Measurements from ENCODE around the gene MBOAT1. TPM values are rescaled to one million over a fixed set of nuclear protein-coding genes. Genes with fewer than 3 reads are reported as not detected.

Gene MBOAT1
- polyA plus RNA-seq, 1 donor (not counting 4 experiments of a cell fraction or from before 2014, with no cell fraction given): 4.9 TPM

DNA sequence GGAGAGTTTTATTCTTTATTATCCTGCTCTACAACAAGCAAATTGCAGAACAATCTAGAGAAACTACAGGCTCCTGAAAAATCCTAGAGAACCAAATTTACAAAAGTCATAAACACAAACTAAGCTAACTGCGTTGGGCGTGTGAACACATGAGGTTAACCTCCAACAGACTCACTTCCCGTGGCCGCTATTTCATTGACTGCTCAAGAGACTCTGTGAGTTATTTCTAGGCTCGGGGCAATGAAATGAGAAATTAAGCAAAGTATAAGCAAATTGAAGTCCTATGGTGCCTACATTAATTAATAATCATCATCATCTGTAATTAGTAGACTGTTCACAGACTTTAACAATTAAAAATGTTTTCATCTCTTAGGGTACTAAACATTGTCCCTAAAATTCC is 100.0 kb downstream of the MBOAT1 start:
- H3K27me3 ChIP-seq (ENCODE audit: control insufficient read depth, extremely low read depth, insufficient read depth, low read length): no peaks in the 10 kb centered on the region
- H3K79me2 ChIP-seq (ENCODE audit: control insufficient read depth, insufficient read depth, low read length): no peaks in the 10 kb centered on the region
- H2AFZ ChIP-seq (ENCODE audit: control insufficient read depth, low read length): no peak overlapping the region
- no peak for TF ChIP-seq EZH2 (IDR thresholded peaks at IDR 0.05; ENCODE audit: low read length)
- TF ChIP-seq CTCF (optimal IDR thresholded peaks at IDR 0.05 in 1 of 3, IDR thresholded peaks at IDR 0.05 in 1 of 3, conservative IDR thresholded peaks at IDR 0.05 in 1 of 3; ENCODE audit: extremely low read depth in 1 of 3, insufficient read depth in 2 of 3, low read length in 3 of 3): no peak
- dilution Hi-C loops (cut with MboI; ENCODE audit: extremely low pct_ligation_motif_present, low sequenced_read_pairs): no loop called here
- H3K4me3 ChIP-seq (ENCODE audit: control insufficient read depth in 2 of 3, extremely low read depth in 1 of 3, insufficient read depth in 2 of 3, low read depth in 1 of 3, low read length in 3 of 3): no peak overlapping the region
- no peak overlapping the region for H3K4me2 ChIP-seq (ENCODE audit: control insufficient read depth, extremely low read depth, insufficient read depth, low read depth, low read length)
- peaks cover 1% of the 10 kb centered on the region for H3K4me1 ChIP-seq (ENCODE audit: control insufficient read depth, extremely low read depth, insufficient read depth, low read length)
- FAIRE-seq: no peak
- H4K20me1 ChIP-seq (ENCODE audit: control insufficient read depth, extremely low read depth, insufficient read depth, low read length): no peaks in the 10 kb centered on the region
- H3K9me1 ChIP-seq (ENCODE audit: control insufficient read depth, extremely low read depth, insufficient read depth, low read length): no peaks in the 10 kb centered on the region
- peaks cover 0 to 5% of the 10 kb centered on the region in 2 experiments for H3K36me3 ChIP-seq (ENCODE audit: control insufficient read depth in 2 of 2, extremely low read depth in 1 of 2, insufficient read depth in 2 of 2, low read length in 2 of 2)
- no peaks in the 10 kb centered on the region for H3K9me3 ChIP-seq (ENCODE audit: control insufficient read depth, low read depth, low read length)
- no peak for DNase-seq (ENCODE audit: low read depth, low spot score)
- H3K27ac ChIP-seq (ENCODE audit: control insufficient read depth, insufficient read depth, low read length): no peak overlapping the region
- H3K9ac ChIP-seq (ENCODE audit: control insufficient read depth, extremely low read depth, insufficient read depth, low read length): no peak overlapping the region

DNA sequence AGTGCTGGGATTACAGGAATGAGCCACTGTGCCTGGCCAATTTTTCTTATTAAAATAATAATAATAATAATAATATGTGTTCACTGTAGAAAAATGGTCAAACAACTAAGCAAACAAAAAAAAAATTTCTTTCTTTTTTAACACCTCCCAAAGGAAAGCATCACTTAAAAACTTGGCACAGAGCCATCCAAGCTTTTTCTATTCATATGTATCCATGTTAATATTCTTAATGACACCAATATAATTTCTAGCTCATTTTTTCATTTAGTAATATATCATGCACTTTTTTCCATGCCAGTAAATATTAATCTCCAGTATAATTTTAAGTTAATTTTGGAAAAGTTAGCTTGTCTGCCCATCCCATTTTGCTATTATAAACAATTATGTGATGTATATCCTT is 101.8 kb downstream of the MBOAT1 start:
- FAIRE-seq: no peak

More for the DNA sequence above, 101.8 kb downstream of the MBOAT1 start:
- H3K4me1 ChIP-seq (ENCODE audit: control insufficient read depth, extremely low read depth, insufficient read depth, low read length): no peaks in the 10 kb centered on the region
- no peaks in the 10 kb centered on the region for H3K79me2 ChIP-seq (ENCODE audit: control insufficient read depth, insufficient read depth, low read length)
- H3K9me1 ChIP-seq (ENCODE audit: control insufficient read depth, extremely low read depth, insufficient read depth, low read length): no peaks in the 10 kb centered on the region
- H3K27me3 ChIP-seq (ENCODE audit: control insufficient read depth, extremely low read depth, insufficient read depth, low read length): no peaks in the 10 kb centered on the region
- H3K9ac ChIP-seq (ENCODE audit: control insufficient read depth, extremely low read depth, insufficient read depth, low read length): no peak overlapping the region
- TF ChIP-seq CTCF (optimal IDR thresholded peaks at IDR 0.05 in 1 of 3, IDR thresholded peaks at IDR 0.05 in 1 of 3, conservative IDR thresholded peaks at IDR 0.05 in 1 of 3; ENCODE audit: extremely low read depth in 1 of 3, insufficient read depth in 2 of 3, low read length in 3 of 3): no peak
- no peak for TF ChIP-seq EZH2 (IDR thresholded peaks at IDR 0.05; ENCODE audit: low read length)
- DNase-seq (ENCODE audit: low read depth, low spot score): no peak
- H3K36me3 ChIP-seq (ENCODE audit: control insufficient read depth in 2 of 2, extremely low read depth in 1 of 2, insufficient read depth in 2 of 2, low read length in 2 of 2): peaks cover 0 to 5% of the 10 kb centered on the region in 2 experiments
- H4K20me1 ChIP-seq (ENCODE audit: control insufficient read depth, extremely low read depth, insufficient read depth, low read length): no peaks in the 10 kb centered on the region
- H3K27ac ChIP-seq (ENCODE audit: control insufficient read depth, insufficient read depth, low read length): no peak overlapping the region
- H3K9me3 ChIP-seq (ENCODE audit: control insufficient read depth, low read depth, low read length): no peaks in the 10 kb centered on the region
- H2AFZ ChIP-seq (ENCODE audit: control insufficient read depth, low read length): no peak overlapping the region
- H3K4me3 ChIP-seq (ENCODE audit: control insufficient read depth in 2 of 3, extremely low read depth in 1 of 3, insufficient read depth in 2 of 3, low read depth in 1 of 3, low read length in 3 of 3): no peak overlapping the region
- dilution Hi-C loops (cut with MboI; ENCODE audit: extremely low pct_ligation_motif_present, low sequenced_read_pairs): no loop called here
- H3K4me2 ChIP-seq (ENCODE audit: control insufficient read depth, extremely low read depth, insufficient read depth, low read depth, low read length): no peak overlapping the region
